ENCODE data around the gene ZNF664. TPM values are rescaled to one million over a fixed set of nuclear protein-coding genes. Genes with fewer than 3 reads are reported as not detected.

The ZNF664 gene
- total and polyA plus RNA-seq, 8 donors = 16.5 to 224 (median 59.3) TPM

- intact Hi-C loops (cut with DNase I; ENCODE audit: low total_unique reads) = no loop called here
- 87 to 92% (median 89%) methylated on average over 14 of the region's 14 CpGs for WGBS, 5 donors
- Histone ChIP-seq H3K27me3 (no peaks in the 10 kb centered on the region), H3K4me3 (no peak overlapping the region), H3K36me3 (peaks cover 18 to 39% (median 24%) of the 10 kb centered on the region in 4 donors), H3K9me3 (no peaks in the 10 kb centered on the region), H3K4me1 (no peaks in the 10 kb centered on the region), H3K27ac (no peak overlapping the region)
- no peak for DNase-seq
- TF ChIP-seq, protein P1, sequence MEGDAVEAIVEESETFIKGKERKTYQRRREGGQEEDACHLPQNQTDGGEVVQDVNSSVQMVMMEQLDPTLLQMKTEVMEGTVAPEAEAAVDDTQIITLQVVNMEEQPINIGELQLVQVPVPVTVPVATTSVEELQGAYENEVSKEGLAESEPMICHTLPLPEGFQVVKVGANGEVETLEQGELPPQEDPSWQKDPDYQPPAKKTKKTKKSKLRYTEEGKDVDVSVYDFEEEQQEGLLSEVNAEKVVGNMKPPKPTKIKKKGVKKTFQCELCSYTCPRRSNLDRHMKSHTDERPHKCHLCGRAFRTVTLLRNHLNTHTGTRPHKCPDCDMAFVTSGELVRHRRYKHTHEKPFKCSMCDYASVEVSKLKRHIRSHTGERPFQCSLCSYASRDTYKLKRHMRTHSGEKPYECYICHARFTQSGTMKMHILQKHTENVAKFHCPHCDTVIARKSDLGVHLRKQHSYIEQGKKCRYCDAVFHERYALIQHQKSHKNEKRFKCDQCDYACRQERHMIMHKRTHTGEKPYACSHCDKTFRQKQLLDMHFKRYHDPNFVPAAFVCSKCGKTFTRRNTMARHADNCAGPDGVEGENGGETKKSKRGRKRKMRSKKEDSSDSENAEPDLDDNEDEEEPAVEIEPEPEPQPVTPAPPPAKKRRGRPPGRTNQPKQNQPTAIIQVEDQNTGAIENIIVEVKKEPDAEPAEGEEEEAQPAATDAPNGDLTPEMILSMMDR (IDR thresholded peaks at IDR 0.05) = no peak
- TF ChIP-seq EP300 (IDR thresholded peaks at IDR 0.05) (no peak), POLR2AphosphoS5 (IDR thresholded peaks at IDR 0.05) (no peak), POLR2A (IDR thresholded peaks at IDR 0.05) (no peak)
Measured at GRCh38 chr12:123933214-123933613, 39.8 kb upstream of the ZNF664 start.

DNA sequence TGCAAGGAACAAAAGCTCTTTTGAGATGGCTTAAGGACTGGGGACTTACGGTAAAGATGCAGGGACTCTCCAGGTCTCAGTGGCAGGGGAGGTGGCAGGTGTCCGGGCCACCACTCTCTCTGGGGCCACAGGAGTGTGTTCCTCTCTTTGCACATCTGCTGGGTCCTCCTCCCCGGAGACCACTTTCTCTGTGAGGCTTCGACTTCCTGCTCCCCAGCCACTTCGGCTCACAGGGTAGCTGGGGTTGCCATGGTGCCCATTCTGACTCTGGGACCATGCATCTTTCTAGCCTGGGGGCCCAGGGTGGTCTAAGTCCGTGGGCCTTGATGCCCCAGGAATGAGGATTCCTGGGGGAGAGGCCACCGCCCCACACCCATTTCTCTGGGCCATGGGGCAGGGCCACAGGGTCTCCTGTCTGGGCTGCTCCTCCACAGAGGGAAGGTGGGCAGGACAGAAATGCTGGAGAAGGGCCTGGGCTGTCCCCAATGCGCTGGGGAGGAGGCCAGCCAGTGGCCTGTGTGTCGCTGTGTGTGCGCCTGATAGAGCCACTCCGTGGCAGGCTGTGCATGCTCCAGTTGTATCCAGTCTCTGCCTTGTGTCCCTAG is 38.9 kb upstream of the ZNF664 start:
- DNase-seq = no peak
- Histone ChIP-seq H3K9me3 (no peaks in the 10 kb centered on the region), H3K27ac (no peak overlapping the region), H3K4me1 (peaks cover 0 to 5% (median 0%) of the 10 kb centered on the region in 4 donors), H3K36me3 (peaks cover 18 to 41% (median 25%) of the 10 kb centered on the region in 4 donors), H3K4me3 (no peak overlapping the region), H3K27me3 (no peaks in the 10 kb centered on the region)
- intact Hi-C loops (cut with DNase I; ENCODE audit: low total_unique reads) = no loop called here
- 85 to 93% (median 90%) methylated on average over 6 to 11 of the region's 11 CpGs for WGBS, 5 donors
- no peak for TF ChIP-seq POLR2AphosphoS5 (IDR thresholded peaks at IDR 0.05)
- TF ChIP-seq EP300 (IDR thresholded peaks at IDR 0.05) = no peak
- no peak for TF ChIP-seq POLR2A (IDR thresholded peaks at IDR 0.05)
- TF ChIP-seq, protein P1 (IDR thresholded peaks at IDR 0.05) = no peak

DNA sequence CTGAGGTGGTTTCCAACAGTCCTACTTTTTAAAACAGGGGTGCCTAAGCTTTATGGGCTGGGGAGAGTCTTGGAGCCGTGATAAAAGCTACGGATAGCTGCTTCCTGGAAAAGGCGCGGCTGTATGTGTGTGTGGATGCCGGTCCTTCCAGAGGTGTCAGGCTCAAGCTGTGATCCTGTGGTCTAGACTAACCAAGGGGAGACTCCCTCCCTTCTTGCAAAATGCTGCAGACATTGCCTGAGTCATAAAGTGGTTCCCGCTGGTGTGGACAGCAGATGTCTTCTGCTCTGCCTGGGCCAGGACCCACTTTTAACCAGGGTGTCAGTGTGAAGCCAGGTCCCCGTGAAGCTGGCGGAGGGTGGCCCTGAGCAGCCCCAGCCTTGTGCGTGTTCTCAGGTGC is 38.2 kb upstream of the ZNF664 start:
- TF ChIP-seq POLR2A (IDR thresholded peaks at IDR 0.05) (no peak), POLR2AphosphoS5 (IDR thresholded peaks at IDR 0.05) (no peak), EP300 (IDR thresholded peaks at IDR 0.05) (no peak)
- TF ChIP-seq, protein P1 (IDR thresholded peaks at IDR 0.05) = no peak
- Histone ChIP-seq H3K27me3 (no peaks in the 10 kb centered on the region), H3K4me3 (no peak overlapping the region), H3K9me3 (no peaks in the 10 kb centered on the region), H3K27ac (no peak overlapping the region), H3K4me1 (peaks cover 0 to 5% (median 0%) of the 10 kb centered on the region in 4 donors), H3K36me3 (peaks cover 18 to 48% (median 32%) of the 10 kb centered on the region in 4 donors)
- intact Hi-C loops (cut with DNase I; ENCODE audit: low total_unique reads) = no loop called here
- WGBS, 5 donors = 51 to 77% (median 59%) methylated on average over 6 to 9 of the region's 9 CpGs
- DNase-seq = no peak

DNA sequence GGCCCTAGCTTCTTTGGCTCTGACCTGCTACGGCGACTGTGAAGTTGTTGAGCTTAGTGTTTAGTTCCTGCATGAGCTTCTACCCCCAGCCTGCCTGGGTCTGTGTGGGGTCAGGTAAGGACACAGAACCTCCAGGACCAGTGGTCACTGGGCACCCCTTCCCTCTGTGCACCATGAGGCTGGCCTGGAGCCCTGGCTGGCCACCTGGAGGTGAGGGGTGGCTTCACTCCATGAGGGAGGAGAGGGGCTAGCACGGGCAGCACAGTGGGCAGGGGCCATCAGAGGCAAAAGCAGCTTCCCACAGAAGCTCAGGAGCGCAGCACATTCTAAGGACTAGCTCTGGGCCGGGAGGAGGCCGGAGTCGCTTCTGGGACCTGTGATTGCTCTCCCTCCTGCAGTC is 37.1 kb upstream of the ZNF664 start:
- intact Hi-C loops (cut with DNase I; ENCODE audit: low total_unique reads) = no loop called here
- peaks cover 18 to 59% (median 43%) of the 10 kb centered on the region in 4 donors for H3K36me3 ChIP-seq
- 73 to 92% (median 82%) methylated on average over 7 of the region's 7 CpGs for WGBS, 5 donors
- TF ChIP-seq EP300 (IDR thresholded peaks at IDR 0.05) = no peak
- TF ChIP-seq, protein P1 (IDR thresholded peaks at IDR 0.05) = no peak
- TF ChIP-seq POLR2A (IDR thresholded peaks at IDR 0.05) = no peak
- TF ChIP-seq POLR2AphosphoS5 (IDR thresholded peaks at IDR 0.05) = no peak
- no peaks in the 10 kb centered on the region for H3K9me3 ChIP-seq
- no peaks in the 10 kb centered on the region for H3K27me3 ChIP-seq
- no peak overlapping the region for H3K4me3 ChIP-seq
- no peak for DNase-seq
- H3K27ac ChIP-seq = no peak overlapping the region
- peaks cover 0 to 5% (median 0%) of the 10 kb centered on the region in 4 donors for H3K4me1 ChIP-seq
